Measurements from ENCODE around the gene ABCA7.

ABCA7 gene

DNA sequence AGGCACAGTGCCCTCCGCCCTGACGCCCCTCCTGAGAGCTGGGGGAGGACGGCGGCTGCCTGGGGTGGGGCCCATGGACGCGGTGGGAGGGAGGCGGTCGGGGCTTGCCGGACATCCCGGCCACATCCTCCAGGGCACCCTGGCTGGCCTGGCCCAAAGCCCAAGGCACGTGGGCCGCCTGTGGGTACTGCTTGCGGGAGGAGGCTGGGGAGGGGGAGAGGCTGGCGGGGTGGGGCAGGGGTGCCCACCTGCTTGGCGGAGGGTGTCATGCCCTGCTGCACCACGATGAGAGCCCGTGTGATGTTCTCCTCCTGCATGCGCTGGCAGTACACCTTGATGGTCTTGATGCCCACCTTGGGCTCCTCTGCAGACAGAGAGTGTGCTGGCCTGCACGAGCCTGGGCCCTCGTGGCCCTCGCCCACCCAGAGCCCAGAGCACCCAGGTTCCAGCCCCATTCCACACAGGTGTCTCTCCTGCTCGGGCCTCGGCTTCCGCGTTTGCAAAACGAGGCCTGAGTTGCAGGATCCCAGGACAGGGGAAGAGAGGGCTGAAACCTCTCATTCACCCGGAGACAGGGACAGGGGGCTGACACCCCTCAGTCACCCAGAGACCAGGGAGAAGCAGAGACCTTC is 51.8 kb downstream of the ABCA7 start:
- no peak for DNase-seq

- DNase-seq = no peak
Observed at GRCh38 chr19:1093330-1093729, 53.4 kb downstream of the ABCA7 start.

DNA sequence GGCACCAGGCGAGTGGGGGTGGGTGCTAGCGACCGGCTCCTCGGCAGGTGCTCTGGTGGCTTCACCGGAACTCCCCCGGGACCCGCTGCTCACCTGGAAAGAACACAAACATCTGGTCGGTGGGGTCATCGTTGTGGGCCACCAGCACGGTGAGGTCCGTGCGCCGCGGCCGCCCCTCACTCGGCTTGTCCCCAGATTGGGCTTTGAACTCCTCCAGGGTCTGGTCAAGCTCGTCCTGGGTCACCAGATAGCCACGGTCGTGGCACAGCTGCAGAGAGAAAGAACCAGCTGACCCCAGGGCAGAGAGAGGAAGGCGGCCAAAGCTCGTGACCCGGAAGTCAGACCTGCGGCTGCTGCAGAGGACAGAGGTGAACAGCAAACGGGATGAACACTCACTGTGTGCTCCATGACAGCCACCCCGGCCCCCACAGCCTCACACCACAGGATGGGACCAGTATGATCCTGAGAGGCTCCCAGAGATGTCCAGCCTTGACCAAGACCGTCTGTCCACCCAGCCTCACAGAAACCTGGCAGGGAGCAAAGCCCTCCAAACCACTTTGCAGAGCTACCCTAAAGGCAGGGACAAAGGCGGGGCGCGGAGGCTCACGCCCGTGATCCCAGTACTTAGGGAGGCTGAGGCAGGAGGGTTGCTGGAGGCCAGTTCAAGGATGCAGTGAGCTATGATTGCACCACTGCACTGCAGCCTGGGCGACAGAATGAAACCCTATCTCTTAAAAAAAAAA is 54.1 kb downstream of the ABCA7 start:
- DNase-seq = no peak

DNA sequence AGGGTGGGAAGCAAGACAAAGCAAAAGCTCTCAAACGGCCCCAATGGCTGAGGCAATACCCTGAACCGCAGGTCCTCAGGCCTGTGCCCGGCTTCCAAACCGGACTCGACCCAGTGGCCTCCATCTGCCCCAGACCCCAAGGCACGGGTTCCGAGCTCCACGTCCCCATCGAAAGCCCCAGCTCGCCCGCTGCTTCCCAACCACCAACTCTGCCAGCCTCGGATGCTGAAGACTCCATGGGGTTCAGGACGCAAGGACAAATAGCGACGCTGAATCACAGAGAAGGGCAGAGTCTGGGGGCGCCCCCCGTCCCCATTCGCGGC is 54.7 kb downstream of the ABCA7 start:
- DNase-seq = no peak

DNA sequence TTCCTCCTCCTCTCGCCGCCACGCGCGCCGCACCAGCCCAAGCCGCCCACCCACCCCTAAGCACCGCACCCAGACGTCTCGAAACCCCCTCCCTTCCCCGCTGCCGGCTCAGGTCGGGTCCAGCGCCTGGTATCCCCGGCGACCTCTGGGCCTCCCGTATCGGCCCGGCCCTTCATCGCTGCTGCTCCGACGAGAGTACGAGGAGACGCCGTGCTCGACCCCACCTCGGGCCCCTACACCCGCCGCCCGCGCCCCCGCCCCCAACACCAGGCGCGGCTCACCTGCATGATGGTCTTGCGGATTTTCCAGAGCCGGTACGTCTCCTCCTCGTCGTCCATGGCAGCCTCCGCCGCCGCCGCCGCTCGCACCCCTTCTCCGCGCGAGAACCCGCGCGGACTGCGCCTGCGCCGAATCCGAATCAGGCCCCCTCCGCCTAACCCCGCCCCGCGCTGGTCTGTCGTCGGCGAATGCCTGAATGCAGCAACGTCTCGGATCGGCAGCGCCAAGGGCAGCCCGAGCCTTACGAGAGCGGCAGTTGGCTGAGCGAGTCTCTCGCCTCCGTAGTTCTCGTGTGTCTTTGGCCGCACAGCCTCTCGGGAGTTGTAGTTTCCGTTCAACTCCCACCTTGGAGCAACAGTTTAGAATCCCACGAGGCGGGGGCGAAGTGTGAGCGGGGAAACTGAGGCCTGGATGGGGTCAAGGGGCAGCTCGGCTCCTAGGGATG is 55.2 kb downstream of the ABCA7 start, which contains the start of gene POLR2E:
Gene POLR2E, minus strand, starts transcription at position 398 of the 724 bp plus-strand sequence. Its CDS starts 60 bp downstream, at position 338.
- DNase-seq = peak; percentile 99

GRCh38 chr19:1097810-1098176 is 57.9 kb downstream of the ABCA7 start:
- no peak for DNase-seq

DNA sequence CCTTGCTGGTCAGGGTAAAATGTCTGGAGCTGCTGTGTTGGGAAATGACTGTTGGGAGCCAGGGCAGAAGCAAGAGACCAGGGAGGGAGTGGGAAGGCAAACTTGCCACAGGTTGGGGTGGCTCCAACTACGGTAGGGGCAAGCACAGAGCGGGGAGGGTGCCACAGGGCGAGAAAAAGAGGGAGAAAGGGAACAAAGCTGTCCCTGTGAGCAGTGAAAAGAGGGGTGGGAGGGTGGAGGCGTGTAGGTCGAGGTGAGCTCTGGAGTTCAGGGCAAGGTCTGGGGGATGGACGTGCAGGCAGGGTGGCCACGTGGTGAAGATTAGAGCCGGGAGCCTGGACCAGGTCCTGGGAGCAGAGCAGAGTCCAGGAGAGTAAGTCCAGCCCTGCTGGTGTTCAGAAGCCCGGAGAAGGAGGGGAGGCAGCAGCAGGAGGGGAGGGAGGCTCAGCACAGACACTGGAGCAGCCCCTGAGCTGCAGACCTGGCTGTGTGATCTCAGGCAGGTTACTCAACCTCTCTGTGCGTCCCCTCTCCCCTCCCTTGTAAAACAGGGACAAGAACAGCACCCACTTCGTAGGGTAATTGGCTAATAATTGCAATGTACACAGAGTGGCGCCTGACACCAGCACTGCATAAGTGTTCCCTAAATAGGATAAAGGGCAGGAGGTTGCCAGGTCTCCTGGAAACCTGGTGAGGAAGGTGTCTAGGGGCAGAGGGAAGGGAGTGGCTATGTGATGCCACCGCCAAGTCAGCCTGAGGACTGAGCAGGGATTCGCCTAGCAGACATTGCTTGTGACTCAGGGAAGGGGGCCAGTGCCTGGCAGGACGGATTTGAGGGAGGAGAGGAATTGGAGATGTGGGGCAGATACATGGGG is 58.5 kb downstream of the ABCA7 start:
- no peak for DNase-seq

- DNase-seq = no peak
Observed at GRCh38 chr19:1101337-1101698, 61.4 kb downstream of the ABCA7 start.

DNA sequence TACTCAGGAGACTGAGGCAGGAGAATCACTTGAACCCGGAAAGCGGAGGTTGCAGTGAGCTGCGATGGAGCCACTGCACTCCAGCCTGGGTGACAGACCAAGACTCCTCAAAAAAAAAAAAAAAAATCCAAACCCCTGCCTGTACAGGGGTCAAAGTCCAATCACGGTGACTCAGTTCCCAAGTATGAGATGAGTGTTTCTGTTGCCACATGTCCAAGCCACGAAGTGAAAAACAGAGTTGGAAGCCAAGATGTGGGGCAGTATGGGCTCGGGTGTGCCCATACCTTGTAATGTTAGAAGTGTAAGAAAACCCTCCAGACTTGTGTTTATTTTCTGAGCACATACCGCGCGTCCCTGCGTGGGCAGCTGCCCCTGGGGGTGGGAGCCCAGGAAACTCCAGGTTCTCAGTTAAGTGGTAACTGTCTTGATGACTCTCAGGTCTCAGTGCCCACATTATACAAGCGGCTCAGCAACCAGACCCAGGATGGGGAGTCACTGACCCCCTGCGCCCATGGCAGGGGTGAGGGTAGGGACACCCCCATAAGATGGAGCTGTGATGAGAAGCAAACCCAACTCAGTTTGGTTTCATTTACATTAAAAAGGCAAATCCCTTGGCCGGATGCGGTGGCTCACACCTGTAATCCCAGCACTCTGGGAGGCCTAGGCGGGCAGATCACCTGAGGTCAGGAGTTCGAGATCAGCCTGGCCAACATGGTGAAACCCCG is 62.7 kb downstream of the ABCA7 start:
- no peak for DNase-seq

DNA sequence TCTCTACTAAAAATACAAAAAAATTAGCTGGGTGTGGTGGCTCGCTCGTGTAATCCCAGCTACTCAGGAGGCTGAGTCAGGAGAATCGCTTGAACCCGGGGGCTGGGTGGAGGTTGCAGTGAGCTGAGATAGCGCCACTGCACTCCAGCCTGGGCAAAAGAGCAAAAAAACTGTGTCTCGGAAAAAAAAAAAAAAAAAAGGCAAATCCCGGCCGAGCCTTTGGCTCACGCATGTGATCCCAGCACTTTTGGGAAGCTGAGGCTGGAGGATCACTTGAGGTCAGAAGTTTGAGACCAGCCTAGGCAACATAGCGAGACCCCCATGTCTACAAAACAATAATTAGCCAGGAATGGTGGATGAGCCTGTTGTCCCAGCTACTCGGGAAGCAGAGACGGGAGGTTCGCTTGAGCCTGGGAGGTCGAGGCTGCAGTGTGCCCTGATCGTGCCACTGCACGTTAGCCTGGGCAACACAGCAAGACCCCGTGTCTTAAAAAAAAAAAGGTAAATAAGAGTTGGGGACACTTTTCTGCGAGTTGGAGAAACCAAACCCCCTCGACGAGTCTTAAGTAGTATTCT is 63.3 kb downstream of the ABCA7 start:
- DNase-seq = no peak

- peak; percentile 100 for DNase-seq
Observed at GRCh38 chr19:1103708-1104310, 63.9 kb downstream of the ABCA7 start, which contains the start of gene GPX4. GPX4 (plus strand) TSS chr19:1103994; CDS start chr19:1104044, 50 bp downstream.

GRCh38 chr19:1104311-1105007 is 64.6 kb downstream of the ABCA7 start:
- peak; percentile 84 for DNase-seq

DNA sequence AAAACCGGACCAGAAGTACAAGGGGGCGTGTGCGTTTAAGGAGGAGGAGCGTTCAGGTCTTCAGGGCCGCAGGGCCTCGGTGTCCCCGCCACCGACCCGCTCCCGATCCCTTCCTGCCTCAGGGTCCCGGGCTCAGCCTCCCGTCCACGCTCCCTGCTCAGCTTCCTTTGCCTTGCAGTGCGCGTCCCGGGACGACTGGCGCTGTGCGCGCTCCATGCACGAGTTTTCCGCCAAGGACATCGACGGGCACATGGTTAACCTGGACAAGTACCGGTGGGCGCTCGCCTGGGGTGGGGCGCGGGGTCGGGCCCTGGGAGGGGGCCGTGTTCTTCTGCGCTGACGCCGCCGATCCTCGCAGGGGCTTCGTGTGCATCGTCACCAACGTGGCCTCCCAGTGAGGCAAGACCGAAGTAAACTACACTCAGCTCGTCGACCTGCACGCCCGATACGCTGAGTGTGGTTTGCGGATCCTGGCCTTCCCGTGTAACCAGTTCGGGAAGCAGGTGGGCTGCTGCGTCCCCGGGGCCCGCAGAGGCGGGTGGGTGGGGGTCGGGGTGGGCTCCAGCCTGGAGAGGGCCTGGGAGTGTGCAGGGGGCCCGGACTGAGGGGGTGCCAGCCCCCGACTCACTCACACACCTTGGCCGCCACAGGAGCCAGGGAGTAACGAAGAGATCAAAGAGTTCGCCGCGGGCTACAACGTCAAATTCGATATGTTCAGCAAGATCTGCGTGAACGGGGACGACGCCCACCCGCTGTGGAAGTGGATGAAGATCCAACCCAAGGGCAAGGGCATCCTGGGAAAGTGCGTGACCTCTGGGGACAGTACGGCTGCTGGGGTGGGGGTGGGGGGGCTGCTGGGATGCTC is 65.3 kb downstream of the ABCA7 start:
- DNase-seq = no peak

DNA sequence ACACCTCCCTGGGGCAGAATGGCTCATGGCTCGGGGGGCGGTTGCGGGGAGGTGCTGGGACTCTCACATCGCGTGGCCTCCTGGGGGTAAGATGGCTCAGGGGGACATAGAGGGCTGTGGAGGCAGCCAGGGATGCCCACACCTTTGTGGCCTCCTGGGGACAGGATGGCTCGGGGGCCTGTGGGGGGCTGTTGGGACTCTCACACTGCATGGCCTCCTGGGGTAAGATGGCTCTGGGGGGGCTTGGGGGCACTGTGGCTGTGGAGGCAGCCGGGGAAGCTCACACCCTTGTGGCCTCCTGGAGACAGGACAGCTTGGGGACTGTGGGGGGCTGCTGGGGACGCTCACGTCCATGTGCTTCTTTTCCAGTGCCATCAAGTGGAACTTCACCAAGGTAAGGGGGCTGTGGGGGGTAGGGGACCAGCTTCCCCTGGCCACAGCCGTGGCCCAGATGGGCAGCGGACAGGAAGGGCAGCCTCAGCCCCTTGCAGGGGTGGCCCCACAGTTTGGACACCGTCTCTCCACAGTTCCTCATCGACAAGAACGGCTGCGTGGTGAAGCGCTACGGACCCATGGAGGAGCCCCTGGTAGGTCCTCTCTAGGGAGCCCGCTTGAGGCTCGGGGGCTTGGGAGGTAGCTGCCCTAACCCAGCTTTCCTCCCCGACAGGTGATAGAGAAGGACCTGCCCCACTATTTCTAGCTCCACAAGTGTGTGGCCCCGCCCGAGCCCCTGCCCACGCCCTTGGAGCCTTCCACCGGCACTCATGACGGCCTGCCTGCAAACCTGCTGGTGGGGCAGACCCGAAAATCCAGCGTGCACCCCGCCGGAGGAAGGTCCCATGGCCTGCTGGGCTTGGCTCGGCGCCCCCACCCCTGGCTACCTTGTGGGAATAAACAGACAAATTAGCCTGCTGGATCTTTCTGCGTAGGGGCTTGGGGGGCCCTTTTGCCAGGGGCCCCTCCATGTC is 66.2 kb downstream of the ABCA7 start:
- DNase-seq = no peak

GRCh38 chr19:1106841-1107660 is 67.1 kb downstream of the ABCA7 start:
- DNase-seq = no peak

GRCh38 chr19:1107661-1108261 is 67.9 kb downstream of the ABCA7 start:
- DNase-seq = no peak

Measured in NCI-H345 (cell line).